ENCODE data around the gene TST.
"Not testable (repeated sequence)": the region's sequence is repeated elsewhere in the genome, so short reads cannot be mapped to it uniquely, and the experiment has no call there.

Gene TST

GRCh38 chr22:37014415-37014806, 4.8 kb downstream of the TST start:
- no peak for DNase-seq (ENCODE audit: low read depth)

GRCh38 chr22:37012956-37013355, 6.3 kb downstream of the TST start:
- no peak for DNase-seq (ENCODE audit: low read depth)

GRCh38 chr22:37012262-37012904, 6.9 kb downstream of the TST start:
- no peak for DNase-seq (ENCODE audit: low read depth)

DNA sequence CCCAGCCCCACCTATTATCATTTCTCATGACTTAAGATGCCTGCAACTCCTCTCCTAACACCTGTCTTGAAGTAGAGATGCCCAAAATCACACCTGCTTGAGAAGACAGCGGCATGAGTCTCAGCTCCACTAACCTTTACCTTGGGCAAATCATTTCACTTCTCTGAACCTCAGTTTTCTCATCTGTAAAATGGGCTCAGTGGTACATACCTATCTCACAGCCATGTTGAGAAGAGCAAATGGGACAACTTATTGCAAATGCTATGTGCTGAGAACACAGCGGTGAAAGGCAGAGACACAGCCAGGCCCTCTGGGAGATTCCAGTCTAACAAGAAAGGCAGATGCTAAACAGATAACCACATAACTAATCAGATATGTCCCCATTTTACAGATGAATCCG, 7.8 kb downstream of the TST start:
- no peak for DNase-seq (ENCODE audit: low read depth)

DNA sequence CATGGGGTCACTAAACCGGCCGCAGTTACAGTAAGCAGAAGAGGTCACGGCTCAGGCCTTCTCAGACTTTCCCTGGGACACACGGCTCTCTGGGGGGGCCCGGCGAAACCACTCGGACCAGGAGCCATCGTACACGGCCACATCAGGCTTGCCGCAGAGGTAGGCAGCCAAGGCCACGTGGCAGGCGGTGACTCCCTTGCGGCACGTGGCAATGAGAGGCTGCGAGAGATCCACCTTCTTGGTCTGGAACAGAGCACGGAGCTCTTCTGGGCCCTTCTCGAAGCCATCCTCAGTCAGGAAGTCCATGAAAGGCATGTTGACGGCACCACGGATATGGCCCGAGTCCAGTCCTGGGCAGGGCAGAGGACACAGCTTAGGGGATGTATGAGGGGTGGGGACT, 8.3 kb downstream of the TST start:
- DNase-seq (ENCODE audit: low read depth) = no peak

DNA sequence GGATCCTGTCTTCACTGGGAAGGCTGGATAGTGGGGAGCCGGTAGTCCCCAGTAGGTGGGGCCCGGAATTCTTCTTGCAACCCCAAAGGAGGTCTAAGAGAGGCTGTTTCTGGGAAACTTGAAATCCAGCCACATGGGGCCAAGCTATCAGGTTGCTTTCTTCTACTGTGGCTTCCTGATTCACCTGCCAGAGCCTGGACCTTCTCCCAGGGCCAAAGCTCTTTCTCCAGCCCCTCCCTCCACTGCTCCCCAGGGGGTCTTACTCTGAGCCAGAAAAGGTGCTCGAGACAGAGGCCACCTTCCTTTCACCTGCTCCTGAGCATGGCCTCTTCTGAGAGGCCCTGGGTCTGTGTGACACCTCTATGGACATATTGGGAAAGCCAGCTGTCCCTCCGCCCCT, 9.1 kb downstream of the TST start:
- no peak for DNase-seq (ENCODE audit: low read depth)

DNA sequence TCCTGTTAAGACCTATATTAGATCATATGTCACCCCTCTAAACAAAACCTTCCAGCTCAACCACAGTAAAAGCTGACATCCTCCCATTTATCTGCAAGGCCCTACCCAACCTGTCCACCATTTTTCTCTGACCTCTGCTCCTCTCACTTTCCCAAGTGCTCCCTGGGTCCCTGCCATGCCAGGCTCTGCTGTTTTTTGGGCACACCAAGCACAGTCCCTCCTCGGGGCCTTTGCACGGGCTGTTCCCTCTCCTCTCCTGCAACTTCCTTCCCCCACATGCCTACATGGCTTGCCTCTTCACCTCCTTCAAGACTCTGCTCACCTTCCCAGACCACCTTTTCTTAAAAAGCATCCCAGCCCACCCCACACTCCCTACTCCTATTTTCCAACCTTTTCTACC, 9.8 kb downstream of the TST start:
- no peak for DNase-seq (ENCODE audit: low read depth)

DNA sequence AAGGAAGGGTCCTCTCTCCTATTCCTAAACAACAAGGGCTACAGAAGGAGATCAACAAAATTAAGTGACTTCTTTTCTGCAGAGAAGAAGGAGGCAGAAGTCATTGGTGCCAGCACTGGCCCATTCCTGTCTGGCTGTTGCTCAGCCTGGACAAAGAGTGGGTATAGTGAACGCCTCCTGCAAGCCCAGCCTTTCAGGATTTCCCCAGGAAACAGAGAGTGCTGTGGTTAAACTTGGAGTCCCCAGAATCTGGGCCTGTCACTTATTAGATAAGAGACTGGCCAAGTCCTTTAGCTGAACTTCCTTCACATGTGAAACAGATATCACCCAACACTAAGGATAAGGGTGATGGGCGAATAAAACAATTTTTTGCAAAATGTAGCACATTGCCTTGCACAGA, 10.9 kb downstream of the TST start:
- no peak for DNase-seq (ENCODE audit: low read depth)

DNA sequence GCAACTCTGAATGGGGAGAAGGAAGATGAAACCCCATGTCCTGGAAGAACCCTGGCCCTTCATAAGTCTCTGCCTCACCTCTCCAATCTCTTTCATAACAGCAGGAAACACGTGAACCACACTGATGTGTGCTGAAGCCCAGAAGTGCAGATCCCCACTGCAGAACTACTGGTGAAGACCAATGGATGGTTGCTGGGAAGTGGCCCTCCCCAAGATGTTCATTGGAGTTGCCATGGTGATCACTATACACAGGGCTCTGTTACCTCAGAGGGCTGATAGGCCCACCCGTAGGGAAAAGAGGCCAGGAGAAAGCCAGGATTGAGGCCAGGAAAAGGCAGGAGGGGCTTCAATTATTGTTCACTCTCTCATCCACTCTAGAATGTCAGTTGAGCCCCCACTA, 11.6 kb downstream of the TST start:
- no peak for DNase-seq (ENCODE audit: low read depth)

GRCh38 chr22:37002633-37003032, 16.6 kb downstream of the TST start:
- DNase-seq (ENCODE audit: low read depth) = no peak

DNA sequence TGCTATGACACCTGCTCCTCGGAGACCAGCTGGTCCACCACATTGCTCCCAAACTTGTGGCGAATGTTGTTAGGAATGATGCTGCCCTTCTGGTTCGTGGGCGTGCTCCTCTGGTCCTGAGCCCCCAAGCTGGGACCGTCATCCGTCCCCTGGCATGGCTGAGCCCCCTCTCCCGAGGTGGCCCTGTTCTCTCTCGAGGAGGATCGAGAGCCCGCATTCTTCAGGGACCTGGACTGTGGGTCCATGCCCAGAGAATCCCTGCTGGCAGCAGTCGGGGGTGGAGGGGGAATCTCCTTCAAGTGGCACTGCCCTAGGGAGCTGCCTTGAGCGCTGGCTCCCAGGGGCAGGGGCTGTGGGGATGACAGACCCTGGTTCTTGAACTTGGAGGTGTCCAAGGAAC, 17.4 kb downstream of the TST start:
- no peak for DNase-seq (ENCODE audit: low read depth)

DNA sequence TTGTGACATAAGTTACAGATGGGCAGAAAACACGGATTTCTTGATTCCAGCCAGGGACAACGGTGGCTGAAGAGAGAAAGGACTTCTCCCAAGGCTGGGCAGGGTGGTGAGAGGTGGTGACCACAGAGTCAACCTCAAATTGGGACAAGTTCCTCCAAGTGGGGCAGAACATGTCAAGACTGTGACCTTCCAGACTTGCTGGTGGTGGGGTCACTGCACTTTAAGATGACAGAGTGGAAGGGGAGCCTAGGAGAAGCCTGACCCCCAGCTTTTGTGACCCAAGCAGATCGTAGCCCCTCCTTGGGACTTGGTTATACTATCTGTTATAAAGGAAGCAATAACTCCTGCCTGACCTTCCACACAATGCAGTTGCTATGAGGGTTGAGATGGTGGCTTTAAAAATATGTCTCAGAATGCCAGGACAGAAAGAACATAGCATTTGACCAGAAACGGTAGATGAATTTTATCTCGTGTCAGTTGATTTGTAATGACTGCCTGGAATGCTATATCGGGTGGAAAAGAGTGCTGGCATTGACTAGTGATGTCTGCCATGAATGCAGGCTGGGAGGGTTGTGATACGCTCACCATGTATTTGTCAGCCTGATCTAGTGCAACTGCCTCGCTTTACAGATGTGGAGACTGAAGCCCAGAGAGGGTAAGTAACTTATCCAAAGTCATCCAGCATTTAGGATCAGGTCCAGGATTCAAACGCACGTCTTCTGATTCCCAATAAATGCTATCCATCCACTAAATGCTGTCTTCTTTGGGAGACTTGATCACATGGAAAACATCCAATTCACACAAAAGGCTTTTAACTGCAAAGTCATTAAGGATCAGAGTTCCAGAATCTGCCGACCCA, 18.3 kb downstream of the TST start:
- no peak for DNase-seq (ENCODE audit: low read depth)

DNA sequence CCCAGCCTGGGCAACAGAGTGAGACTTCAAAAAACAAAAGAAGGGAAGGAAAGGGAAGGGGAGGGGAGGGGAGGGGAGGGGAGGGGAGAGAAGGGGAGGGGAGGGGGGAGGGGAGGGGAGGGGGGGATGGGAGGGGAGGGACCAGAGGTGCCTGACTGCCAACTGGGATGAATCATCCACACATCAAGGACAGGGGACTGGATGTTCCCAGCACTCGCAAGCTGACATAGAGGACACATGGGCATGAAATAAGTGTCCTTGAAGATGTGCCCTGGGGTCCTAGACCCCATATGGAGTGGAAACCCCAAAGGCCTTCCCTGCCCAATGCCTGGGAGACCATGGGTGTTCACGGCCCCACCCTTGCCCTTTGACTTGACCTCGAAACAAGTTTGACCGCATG, 19.8 kb downstream of the TST start:
- DNase-seq (ENCODE audit: low read depth) = no peak

DNA sequence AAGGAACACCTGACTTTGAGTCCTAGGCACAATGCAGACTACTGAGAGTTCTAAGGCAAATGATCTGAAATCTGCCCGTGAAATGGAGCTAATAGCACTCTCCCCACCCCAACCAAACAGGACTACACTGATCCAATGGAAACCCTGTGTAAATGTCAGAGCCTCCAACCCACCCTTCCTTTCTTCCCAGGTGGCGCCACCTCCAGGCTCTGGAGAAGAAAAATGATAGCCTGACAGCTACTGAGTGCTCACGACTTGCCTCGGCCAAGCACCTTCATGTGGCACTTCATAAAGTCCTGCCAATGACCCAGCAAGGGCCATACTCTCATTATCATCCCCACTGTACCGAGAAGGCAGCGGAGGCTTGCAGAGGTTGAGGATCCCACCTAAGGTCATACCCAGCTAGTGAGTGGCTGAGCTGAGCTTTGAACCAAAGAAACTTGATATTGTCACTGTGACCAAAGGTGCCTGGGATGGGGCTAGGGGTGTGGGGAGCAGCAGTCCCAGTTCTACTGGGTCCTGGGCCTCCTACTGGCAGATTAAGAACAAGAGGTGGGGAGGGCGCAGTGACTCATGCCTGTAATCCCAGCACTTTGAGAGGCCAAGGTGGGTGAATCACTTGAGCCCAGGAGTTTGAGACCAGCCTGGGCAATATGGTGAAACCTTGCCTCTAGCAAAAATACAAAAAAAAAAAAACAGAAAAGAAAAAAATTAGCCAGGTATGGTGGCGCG, 20.5 kb downstream of the TST start:
- DNase-seq (ENCODE audit: low read depth) = no peak

DNA sequence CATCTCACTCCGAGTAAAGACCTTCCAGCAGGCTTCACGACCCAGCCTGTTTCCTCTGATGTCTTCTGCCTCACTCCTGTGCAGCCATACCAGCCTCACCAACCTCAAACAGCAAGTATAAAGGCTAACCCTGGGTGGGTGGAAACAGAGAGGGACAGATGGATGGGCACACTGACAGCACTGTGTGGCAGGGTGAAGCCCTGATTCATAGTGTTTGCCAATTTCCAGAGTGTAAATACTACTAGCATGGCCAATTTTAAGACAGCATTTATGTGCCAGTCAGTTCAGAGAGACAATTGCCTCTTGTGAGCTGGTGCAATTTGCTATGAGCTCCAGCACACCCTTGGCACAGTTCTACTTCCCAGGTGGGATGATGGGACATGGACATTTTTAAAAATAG, 21.5 kb downstream of the TST start:
- no peak for DNase-seq (ENCODE audit: low read depth)

DNA sequence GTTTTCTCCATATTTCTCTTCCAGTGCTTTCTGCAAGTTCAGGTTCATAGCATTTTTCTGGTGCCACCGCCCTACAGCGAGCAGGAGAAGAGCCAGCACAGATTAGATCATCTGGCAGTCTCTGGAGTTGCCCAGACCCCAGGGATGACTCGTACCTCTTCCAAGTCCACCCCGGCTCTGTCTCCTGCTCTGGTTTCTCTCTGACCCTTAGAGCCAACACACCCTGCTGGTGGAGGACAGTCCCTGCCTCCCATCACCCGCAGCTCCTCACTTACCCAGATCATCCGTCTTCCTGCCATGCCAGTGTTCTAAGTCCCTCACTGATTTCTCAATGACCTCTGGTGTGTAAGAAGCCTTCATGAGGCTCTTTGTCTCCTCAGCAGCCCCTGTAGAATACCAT, 28.0 kb downstream of the TST start:
- no peak for DNase-seq (ENCODE audit: low read depth)

DNA sequence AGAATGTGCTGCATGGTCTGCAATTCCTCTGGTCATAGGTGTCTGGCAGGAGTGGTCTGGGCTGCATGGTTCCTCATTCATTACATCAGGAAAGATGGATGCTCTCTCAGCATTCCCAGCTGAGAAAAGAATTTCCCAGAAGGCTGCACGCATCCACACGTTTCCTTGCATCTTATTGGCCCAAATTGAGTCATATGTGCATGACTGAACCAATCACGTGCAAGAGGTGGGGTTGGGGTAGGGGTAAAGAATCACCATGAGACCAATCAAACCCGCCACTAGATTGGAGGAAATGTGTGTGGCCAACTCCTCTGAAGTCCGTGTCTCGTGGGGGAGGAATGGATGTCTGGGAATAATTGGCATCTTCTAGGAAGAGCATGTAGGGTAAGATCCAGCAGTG, 28.8 kb downstream of the TST start:
- no peak for DNase-seq (ENCODE audit: low read depth)

GRCh38 chr22:36989012-36989411, 30.2 kb downstream of the TST start:
- not testable (repeated sequence) for DNase-seq (ENCODE audit: low read depth)

DNA sequence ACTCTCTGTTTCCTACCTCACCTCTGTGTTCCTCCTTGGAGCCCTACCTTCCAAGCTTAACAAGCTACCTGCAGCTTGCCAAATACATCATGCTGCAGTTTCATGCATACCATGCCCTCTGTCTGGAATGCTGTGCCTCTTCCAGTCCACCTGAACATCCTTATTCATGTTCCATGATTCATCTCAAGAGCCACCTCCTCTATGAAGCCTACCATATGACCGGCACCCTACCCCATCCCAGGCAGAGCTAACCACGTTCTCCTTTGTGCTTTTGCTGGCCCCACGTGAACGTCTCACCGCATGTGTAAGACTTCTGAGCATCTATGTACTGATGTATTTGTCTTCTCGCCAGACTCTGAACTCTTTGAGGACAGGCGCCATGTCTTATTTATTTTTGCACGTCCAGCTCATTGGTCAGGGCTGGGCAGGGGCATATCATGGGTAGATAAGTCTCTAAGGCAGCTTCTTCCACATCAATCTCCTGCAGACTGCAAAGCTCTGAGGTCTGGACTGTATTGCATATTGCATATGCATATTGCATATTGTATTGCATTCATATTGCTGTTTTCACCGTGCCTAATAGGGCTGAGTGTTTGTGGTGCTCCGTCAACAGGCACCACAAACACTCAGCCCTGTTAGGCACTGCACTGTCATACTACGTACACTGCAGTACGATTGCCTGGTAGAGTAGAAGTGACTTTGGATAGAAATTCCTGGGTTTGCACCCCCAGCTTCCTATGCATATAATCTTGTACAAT, 31.0 kb downstream of the TST start:
- no peak for DNase-seq (ENCODE audit: low read depth)

GRCh38 chr22:36986242-36986821, 32.9 kb downstream of the TST start:
- DNase-seq (ENCODE audit: low read depth) = no peak

GRCh38 chr22:36985211-36985889, 33.9 kb downstream of the TST start:
- DNase-seq (ENCODE audit: low read depth) = no peak

Data from activated gamma-delta T cell treated with anti-CD3 and anti-CD28 coated beads, Interleukin-2, amount 50 U/mL, for 16 hours (primary cell).